Stimulated activated CD8-positive, alpha-beta memory T cell treated with anti-CD3 and anti-CD28 coated beads, Interleukin-15, amount 100 ng/mL, for 4 hours (primary cell): ENCODE measurements around the gene SPG7.
"Not testable (repeated sequence)": the region's sequence is repeated elsewhere in the genome, so short reads cannot be mapped to it uniquely, and the experiment has no call there.

Experiments used
- DNase-seq, 2 donors: peaks; one replicate each; pipeline ENCODE4 v3.0.0-alpha.2; 2020; ENCODE audit warnings: low read depth in 2 of 2

SPG7 gene

GRCh38 chr16:89581045-89581695, 73.0 kb downstream of the SPG7 start:
- DNase-seq, result no peak

DNA sequence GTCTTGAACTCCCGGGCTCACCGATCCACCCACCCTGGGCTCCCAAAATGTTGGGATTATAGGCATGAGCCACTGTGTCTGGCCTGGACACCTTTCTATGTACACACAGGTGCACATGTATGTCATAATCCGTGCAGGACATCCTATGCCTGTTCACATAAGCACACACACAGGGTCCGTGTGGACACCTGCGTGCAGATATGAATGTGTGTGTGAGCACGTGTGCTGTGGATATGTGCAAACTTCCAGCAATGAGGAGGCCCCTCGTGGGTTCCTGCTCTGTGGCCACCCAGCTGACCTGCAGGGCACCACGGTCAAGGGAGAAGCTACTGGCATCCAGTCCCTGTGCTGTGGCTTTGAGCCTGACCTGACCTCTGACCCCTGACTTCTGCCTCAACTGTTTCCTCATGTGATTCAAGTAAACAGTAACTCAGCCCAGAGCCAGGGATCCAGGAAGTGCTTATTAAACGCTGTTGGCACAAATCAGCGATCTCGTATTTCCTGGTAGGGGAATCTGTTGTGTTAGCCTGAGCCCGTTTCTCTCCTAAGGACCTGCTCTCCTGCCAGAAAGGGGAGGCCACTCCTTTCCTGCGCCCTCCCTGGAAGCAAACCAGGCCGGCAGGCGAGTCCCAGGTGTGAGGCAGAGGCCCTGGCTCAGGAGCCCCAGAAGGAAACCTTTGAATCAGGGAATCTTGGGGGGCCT, 73.8 kb downstream of the SPG7 start:
- no peak for DNase-seq

GRCh38 chr16:89582614-89583196, 74.5 kb downstream of the SPG7 start:
- DNase-seq, result no peak

DNA sequence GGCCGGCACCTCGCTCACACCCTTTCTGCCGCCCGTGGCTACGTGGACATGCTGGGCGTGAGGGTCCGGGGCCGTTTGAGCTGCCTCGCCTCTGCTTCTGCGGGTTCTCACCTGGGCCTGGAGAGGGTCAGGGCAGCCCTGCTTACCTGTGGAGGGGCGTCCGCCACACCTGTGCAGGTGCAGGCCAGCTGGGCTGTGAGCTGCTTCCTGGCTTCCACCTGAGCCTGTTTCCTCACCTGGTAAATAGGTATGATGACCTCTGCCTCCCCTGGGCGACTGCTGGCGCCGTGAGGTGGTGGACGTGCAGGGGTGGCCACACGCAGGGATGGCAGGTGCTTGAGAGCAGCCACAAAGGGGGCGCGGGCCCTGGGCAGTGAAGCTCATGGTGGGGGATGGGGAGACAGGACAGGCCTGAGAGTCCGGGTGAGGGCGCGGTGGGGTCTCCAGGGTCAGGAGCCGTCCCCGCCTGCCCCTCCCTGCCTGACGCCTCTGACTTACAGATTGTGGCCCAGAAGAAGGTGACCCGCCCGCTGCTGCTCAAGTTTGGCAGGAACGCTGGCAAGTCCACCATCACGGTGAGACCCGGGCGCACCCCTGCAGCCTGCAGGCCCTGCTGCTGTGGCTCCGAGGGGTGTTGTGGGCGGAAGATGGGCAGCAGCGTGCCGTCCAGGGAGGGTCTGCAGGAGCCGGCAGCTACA, 75.1 kb downstream of the SPG7 start:
- DNase-seq, result no peak

GRCh38 chr16:89583895-89584644, 75.9 kb downstream of the SPG7 start:
- DNase-seq, result no peak

DNA sequence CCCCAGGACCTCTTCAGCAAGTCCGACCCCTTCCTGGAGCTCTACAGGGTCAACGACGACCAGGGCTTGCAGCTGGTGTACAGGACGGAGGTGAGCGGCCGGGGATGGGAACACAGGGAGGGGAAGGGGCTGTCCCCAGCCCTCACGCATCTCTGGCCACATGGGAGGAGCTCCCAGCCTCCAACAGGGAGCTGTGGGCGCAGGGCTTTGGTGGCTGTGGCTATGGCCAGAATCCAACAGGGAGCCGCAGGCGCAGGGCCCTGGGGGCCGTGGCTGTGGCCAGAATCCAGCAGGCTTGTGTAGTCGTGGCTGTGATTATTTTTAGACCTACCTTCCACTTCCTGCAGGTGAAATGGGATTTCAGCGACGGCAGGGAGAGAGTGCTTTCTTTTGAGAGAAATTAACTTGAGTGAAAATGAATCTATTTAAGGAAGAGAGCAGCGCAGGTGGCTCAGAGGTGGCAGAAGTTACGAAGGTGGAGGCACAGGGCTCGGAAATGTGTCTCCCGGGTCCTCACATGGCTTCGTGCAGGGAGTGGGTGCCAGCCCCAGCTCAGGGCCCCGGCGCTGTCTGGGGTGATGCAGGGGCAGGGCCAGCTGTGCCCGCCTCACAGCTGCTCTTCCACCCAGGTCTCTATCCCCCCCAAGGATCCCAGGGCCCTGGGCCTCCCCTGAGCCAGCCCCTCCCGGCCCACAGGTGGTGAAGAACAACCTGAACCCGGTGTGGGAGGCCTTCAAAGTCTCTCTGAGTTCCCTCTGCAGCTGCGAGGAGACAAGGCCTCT, 76.8 kb downstream of the SPG7 start:
- DNase-seq, result no peak

- DNase-seq, result no peak
Measured at GRCh38 chr16:89586218-89586617, 78.0 kb downstream of the SPG7 start.

DNA sequence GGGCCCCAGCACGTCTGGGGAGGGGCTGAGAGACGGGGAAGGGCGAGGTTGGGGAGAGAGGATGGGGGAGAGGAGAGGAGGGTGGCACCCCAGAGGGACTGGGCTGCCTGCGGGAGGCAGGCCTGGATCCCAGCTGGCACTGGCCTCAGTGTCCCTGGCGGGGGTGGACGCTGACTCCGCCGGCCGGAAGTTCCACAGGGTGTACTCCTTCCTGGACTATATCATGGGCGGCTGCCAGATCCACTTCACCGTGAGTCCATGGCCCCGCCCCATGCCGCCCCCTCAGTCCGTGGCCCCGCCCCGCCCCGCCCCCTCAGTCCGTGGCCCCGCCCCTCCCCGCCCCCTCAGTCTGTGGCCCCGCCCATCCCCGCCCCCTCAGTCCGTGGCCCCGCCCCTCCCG, 78.7 kb downstream of the SPG7 start:
- DNase-seq, result no peak

GRCh38 chr16:89587676-89588075, 79.5 kb downstream of the SPG7 start:
- DNase-seq, result not testable (repeated sequence)

- DNase-seq, result no peak
Measured at GRCh38 chr16:89588413-89589109, 80.4 kb downstream of the SPG7 start.

DNA sequence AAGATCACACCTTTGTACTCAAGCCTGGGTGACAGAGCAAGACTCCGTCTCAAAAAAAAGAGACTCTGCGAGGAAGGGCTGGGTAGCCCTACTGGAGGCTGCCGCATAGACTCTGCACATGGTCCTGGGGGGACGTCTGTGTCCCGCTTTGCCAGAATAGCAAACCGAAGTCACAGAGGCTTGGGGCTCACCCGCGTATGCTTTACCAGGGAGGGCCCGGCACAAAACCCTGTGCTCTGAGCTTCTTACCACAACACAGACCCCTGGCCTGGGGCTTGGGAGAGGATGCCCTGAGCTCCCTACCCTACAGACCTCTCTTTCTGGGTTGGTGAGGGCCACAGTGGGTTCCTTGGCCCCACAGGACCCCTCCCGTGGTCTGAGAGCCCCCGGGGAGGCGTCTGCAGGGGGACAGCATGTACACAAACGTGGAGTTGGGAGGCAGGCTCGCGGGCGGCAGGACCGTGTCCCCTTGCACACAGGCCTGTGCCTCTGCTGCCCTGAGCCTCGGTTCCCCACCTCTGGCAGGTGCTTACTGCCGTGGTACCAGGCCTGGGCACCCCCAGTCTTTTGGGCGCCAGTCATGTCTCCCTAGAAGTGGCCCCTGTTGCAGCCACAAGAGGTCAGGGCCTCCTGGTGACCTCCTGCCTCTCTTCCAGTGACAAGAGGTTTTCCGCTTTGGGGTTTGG, 81.2 kb downstream of the SPG7 start:
- no peak for DNase-seq

DNA sequence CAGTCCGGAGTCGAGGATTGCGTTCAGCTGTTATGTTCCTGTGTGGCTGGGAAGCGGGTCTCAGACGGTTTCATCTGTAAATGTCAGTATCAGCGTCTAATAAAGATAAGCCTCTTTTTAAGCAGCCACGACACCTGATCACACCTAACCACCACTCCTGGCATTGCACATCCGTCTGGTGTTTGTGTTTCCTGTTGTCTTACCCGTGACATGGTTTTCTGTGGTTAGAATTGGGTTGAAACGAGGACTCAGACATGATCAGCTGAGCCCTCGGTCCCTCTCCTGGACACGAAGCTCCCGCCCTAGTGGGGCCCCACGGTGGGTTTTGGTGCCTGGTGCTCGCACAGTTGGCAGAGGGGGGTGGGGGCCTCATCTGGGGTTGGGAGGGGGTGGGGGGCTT, 85.6 kb downstream of the SPG7 start:
- no peak for DNase-seq

DNA sequence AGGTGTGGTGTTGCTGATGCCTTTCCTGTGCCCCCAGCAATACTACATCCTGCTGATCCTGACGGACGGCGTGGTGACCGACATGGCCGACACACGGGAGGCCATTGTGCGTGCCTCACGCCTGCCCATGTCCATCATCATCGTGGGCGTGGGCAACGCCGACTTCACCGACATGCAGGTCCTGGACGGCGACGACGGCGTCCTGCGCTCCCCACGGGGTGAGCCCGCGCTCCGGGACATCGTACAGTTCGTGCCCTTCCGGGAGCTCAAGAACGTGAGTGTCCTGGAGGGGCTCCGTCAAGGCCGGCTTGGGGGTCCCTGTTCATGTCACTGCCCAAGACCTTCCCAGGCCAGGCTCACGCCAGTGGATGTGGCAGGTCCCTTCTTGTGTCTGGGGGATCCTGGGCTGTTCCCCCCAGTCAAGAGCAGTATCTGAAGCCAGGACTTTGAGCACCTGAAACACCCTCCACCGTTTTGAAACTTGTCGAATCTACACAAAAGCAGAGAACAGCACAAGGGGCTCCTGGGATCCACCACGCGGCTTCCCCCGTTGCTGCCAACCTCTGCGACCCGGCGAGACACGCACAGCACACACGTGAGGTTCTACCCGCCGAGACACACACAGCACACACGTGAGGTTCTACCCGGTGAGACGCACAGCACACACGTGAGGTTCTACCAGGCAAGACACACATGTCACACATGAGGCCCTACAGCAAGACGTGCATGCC, 87.3 kb downstream of the SPG7 start:
- no peak for DNase-seq

GRCh38 chr16:89596061-89596689, 88.0 kb downstream of the SPG7 start:
- no peak for DNase-seq

DNA sequence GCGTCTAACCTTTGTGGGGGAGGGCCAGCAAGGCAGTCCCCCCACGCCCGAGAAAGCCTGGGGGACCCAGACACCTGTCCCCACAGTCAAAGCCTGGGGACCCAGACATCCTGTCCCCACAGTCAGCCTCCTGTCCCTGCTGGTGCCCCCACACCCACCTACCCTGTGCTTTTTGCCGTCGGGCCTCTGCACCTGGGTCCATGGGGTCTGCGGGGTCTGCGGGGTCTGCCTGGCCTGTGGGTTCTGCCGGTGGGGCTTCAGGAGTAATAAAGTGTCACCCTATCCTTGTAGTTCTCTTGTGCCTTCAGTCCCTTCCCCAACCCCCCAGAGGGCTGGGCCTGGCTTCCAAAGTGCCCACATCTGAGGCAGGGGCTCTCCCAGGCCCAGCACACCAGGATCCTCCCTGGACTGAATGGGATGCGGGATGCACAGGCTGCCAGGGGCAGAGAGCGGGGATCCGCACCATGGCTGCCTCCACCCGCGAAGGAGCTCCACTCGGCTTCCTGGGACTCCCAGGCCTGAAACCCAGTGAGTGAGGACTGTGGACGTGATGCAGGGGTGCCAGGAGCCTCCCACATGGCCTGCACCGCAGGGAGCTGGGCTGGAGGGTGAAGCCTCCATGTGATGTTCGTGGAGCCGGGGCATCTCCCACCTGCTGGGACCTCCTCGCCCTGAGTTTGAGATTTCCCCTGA, 88.9 kb downstream of the SPG7 start:
- DNase-seq, result no peak

GRCh38 chr16:89598199-89598598, 90.0 kb downstream of the SPG7 start:
- DNase-seq, result no peak

DNA sequence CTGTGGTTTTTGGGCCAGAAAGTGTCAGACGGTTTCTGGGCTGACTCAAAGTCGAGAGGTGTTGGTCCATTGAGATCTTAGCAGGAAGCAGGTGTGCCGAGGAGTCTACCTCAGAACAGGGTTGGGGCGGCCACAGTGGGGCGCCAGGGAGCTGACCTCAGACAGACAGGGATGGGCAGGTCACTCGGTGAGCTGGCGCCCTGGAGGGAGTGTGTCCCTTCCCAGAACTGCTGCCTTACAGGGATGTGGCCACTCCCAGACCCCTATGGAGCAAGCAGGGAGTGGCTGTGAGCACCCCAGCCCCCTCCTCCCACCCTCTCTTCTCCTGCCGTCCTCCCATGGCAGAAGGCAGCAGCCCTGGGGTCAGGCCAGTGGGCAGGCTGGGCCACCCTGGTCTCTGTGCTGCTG, 91.3 kb downstream of the SPG7 start:
- DNase-seq, result no peak

DNA sequence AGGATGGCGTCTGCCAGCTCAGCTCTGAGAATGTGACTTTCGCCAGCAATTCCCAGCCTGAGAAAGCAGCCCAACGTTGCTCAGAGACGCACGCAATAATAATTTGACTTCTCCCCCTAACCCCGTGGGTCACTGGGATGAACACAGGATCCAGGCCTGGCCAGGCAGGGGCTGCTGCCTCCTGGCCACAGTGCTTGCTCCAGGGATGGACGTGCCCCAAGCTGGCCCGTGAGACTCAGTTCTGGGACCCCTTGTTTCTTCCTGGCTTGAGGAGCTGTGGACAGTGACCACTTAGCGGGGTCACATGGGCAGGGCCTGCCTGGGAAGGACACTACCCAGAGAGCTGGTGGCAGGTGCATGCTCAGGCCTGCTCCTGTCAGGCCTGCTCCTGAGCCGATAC, 91.7 kb downstream of the SPG7 start:
- DNase-seq, result no peak
